ENCODE data around the gene FETUB. TPM values are rescaled to one million over a fixed set of nuclear protein-coding genes. Genes with fewer than 3 reads are reported as not detected.

Gene FETUB
- total RNA-seq, 1 donor from 2014 or later = not detected

DNA sequence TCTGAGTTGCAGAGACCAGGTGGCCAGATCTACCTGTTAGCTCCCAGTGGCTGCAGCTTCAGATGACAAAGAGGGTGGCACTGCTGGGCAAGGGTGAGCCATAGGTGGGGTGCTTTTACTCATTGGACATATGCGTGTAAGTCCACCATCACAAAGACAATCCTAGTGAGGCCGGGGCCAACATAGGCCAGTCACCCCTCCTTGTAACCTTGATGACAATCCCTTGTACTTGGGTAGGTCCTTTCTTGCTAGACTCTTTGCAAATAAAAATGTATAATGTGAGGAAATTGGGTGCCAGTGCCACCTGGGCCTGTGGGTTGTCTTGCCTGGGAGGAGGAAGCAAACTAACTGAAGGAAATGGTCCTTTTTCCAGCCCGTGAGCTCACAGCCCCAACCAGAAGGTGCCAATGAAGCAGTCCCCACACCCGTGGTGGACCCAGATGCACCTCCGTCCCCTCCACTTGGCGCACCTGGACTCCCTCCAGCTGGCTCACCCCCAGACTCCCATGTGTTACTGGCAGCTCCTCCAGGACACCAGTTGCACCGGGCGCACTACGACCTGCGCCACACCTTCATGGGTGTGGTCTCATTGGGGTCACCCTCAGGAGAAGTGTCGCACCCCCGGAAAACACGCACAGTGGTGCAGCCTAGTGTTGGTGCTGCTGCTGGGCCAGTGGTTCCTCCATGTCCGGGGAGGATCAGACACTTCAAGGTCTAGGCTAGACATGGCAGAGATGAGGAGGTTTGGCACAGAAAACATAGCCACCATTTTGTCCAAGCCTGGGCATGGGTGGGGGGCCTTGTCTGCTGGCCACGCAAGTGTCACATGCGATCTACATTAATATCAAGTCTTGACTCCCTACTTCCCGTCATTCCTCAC lies 19.7 kb upstream of the FETUB start:
- Mint-ChIP-seq H3K27ac (no peak overlapping the region), H3K9me3 (no peaks in the 10 kb centered on the region), H3K4me1 (ENCODE audit: unreplicated experiment) (peaks cover 5% of the 10 kb centered on the region), H3K36me3 (no peaks in the 10 kb centered on the region), H3K27me3 (peaks cover 46% of the 10 kb centered on the region), H3K4me3 (no peak overlapping the region)
- TF ChIP-seq, protein P1, sequence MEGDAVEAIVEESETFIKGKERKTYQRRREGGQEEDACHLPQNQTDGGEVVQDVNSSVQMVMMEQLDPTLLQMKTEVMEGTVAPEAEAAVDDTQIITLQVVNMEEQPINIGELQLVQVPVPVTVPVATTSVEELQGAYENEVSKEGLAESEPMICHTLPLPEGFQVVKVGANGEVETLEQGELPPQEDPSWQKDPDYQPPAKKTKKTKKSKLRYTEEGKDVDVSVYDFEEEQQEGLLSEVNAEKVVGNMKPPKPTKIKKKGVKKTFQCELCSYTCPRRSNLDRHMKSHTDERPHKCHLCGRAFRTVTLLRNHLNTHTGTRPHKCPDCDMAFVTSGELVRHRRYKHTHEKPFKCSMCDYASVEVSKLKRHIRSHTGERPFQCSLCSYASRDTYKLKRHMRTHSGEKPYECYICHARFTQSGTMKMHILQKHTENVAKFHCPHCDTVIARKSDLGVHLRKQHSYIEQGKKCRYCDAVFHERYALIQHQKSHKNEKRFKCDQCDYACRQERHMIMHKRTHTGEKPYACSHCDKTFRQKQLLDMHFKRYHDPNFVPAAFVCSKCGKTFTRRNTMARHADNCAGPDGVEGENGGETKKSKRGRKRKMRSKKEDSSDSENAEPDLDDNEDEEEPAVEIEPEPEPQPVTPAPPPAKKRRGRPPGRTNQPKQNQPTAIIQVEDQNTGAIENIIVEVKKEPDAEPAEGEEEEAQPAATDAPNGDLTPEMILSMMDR (conservative IDR thresholded peaks at IDR 0.05) = no peak
- no peak for DNase-seq (ENCODE audit: extremely low spot score, unreplicated experiment)

DNA sequence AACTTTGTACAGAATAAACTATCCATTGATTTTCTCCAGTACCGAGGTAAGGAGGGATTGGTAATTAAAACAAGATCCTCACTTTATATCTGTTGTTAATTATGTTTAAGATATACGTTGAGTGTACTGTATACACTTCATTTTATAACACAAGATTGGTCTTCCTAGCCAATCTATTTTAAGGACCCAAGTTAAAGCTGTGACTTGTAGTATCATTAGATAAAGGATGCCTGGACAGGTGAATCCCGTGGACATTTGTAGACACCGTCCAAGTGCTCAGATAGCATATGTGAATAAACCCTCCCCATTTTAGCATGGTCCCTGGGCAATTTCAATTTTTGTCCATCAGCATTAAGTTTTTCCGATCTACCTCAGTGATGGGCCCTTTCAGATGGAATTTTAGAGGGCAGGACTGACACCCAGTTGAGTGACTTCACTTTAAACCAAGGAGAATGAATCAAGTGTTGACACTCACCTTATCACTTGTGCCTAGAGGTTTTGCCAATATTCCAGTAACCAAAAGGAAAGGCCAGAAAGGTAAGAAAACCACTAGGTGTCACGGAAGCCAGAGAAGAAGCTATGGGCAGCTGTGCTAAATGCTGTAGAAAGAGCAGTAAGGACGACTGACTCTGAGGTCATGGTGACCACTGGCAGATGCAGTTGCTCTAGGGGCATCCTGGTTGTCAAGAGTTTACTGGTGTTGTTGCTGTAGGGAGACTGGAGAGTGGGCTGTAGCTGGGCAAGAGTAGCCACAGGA lies 18.1 kb upstream of the FETUB start:
- no peak for DNase-seq (ENCODE audit: extremely low spot score, unreplicated experiment)
- H3K9me3 Mint-ChIP-seq = no peaks in the 10 kb centered on the region
- no peaks in the 10 kb centered on the region for H3K36me3 Mint-ChIP-seq
- no peak overlapping the region for H3K4me3 Mint-ChIP-seq
- TF ChIP-seq, protein P1 (conservative IDR thresholded peaks at IDR 0.05) = no peak
- H3K27ac Mint-ChIP-seq = no peak overlapping the region
- H3K4me1 Mint-ChIP-seq (ENCODE audit: unreplicated experiment) = peaks cover 2% of the 10 kb centered on the region
- peaks cover 38% of the 10 kb centered on the region for H3K27me3 Mint-ChIP-seq

DNA sequence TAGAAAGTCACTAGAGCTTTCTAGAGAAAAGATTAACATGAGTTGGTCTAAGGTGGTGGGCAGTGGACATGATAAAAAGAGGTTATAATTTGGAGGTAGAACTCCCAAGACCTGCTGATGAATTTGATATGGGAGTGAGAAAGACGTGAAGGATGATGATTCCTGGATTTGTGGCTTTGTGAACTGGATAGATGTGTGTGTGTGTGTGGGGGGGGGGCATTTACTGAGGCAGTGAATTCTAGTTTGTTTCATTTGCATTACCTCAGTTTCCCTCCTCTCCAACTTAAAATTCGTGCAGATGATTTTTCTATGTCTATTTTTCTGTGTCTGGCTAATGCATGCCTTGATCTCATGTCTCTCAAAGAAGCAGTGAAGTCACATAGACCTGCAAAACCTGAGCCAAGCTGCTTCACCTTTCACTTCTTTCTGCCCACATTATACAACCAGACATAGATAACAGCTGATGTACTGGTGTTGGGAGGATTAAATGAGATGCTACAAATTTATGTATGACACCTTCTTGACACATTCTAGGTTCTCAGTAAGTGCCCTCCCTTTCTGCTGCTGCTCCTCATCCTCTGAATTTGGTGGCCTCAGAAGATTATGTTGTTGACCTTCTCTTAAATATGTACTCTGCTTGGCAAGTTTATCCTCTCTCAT lies 17.4 kb upstream of the FETUB start:
- Mint-ChIP-seq H3K36me3 (no peaks in the 10 kb centered on the region), H3K4me1 (ENCODE audit: unreplicated experiment) (no peaks in the 10 kb centered on the region), H3K4me3 (no peak overlapping the region), H3K27ac (no peak overlapping the region), H3K9me3 (no peaks in the 10 kb centered on the region), H3K27me3 (peaks cover 31% of the 10 kb centered on the region)
- no peak for DNase-seq (ENCODE audit: extremely low spot score, unreplicated experiment)
- TF ChIP-seq, protein P1 (conservative IDR thresholded peaks at IDR 0.05) = no peak

DNA sequence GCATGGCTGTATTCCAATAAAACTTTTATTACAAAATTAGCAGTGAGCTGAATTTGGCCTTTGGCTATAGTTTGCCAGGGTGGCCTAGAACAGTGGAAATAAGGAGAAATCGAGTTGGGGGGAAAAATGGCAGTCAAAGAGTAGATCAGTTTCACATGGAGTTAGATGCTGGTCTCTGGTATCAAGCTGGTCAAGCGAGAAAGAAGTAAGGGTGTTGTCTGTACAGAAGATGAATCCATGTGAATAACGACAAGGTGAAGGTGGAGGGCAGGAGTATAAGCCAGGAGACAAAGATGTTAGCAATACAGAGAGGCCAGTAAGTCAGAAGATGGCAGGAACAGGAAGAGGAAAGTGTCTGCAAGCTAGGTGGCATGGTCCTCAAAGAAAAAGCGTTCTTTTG lies 15.6 kb upstream of the FETUB start:
- Mint-ChIP-seq H3K4me1 (ENCODE audit: unreplicated experiment) (no peaks in the 10 kb centered on the region), H3K4me3 (no peak overlapping the region), H3K9me3 (no peaks in the 10 kb centered on the region), H3K27ac (no peak overlapping the region), H3K27me3 (peaks cover 26% of the 10 kb centered on the region), H3K36me3 (no peaks in the 10 kb centered on the region)
- TF ChIP-seq, protein P1 (conservative IDR thresholded peaks at IDR 0.05) = no peak
- no peak for DNase-seq (ENCODE audit: extremely low spot score, unreplicated experiment)

DNA sequence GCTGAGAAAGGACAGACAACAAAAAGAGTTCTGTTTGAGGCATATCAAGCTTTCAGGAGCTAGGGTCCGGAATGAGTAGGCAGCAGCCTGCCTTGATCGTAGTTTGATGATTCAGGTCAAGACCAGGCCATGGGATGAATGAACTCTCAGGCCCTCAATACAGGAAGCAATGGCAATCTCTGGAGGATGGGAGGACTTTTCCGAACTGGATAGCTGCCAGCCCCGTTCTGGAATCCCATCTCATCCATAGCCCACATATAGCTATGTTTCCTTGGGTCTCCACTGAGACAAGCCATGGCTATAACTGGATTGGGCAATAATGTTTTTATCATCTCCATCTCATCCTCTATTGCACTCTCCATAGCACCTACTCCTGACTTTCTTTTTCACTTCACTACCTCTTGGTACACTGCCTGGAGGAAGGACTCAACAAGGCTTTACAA lies 14.6 kb upstream of the FETUB start:
- Mint-ChIP-seq H3K9me3 (no peaks in the 10 kb centered on the region), H3K27me3 (peaks cover 27% of the 10 kb centered on the region), H3K4me1 (ENCODE audit: unreplicated experiment) (no peaks in the 10 kb centered on the region), H3K27ac (no peak overlapping the region), H3K4me3 (no peak overlapping the region), H3K36me3 (no peaks in the 10 kb centered on the region)
- no peak for DNase-seq (ENCODE audit: extremely low spot score, unreplicated experiment)
- TF ChIP-seq, protein P1 (conservative IDR thresholded peaks at IDR 0.05) = no peak
